HL-60 (cell line): Measurements from ENCODE around the gene EID2.

Experiments used
- DNase-seq, 2 experiments: peaks; one replicate each; pipeline ENCODE4 v3.0.0-alpha.2; 2010 to 2020; ENCODE audit warnings: low read depth in 1 of 2, low spot score in 1 of 2
- H3K27ac ChIP-seq: fragments of 250-450 bp; sonication (Bioruptor Pico); replicated peaks from 2 replicates; pipeline ENCODE4 v1.5.1; 2020; ENCODE audit warnings: mild to moderate bottlenecking, moderate library complexity
- H3K27me3 ChIP-seq: fragments of 250-450 bp; sonication (Bioruptor Pico); 2 replicates; pipeline ENCODE4 v1.5.1; 2021; ENCODE audit warnings: mild to moderate bottlenecking, moderate library complexity; ENCODE audit not compliant: insufficient read depth, poor library complexity, severe bottlenecking
- H3K4me3 ChIP-seq: replicated peaks from 2 replicates; pipeline ENCODE4 v1.5.1; 2011; ENCODE audit warnings: mild to moderate bottlenecking, control low read depth, low read length; ENCODE audit not compliant: insufficient read depth
- GABPA ChIP-seq: IDR thresholded peaks from 2 replicates; pipeline ENCODE4 v1.6.1; 2012; ENCODE audit warnings: low read depth
- POLR2AphosphoS5 ChIP-seq: IDR thresholded peaks from 2 replicates; pipeline ENCODE4 v1.6.1; 2012; ENCODE audit warnings: low read depth
- SPI1 ChIP-seq: IDR thresholded peaks from 2 replicates; pipeline ENCODE4 v1.6.1; 2012; ENCODE audit warnings: low read depth, mild to moderate bottlenecking, borderline replicate concordance
- TF ChIP-seq, protein P1 (sequence below): IDR thresholded peaks from 2 replicates; pipeline ENCODE4 v1.6.1; 2012; ENCODE audit warnings: low read depth; ENCODE audit not compliant: insufficient replicate concordance
- TF ChIP-seq, protein P2 (sequence below): IDR thresholded peaks from one replicate; pipeline ENCODE4 v1.5.1; 2011; ENCODE audit warnings: low read length, control low read depth, inconsistent platforms; ENCODE audit not compliant: insufficient read depth

Gene EID2

DNA sequence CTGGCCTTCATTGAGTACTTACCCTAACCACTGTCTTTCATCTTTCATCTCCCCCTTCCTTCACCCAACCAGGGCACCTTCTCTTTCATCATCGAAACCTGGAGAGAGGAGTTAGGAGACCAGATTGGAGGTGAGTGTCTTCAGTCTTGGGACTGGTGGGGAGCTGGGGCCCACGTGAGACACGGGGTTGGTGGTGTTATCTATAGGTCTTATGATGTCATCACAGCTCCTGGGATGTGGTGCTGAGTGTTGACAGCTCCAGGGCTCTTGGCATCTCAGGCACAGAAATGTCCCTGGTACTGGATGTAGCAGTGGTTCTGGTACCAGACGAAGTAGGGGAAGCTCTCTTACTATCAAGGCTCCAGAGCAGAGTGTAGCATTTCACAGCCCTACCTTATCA is 39.4 kb downstream of the EID2 start:
- no peak overlapping the region for H3K27ac ChIP-seq
- peaks cover 32% of the 10 kb centered on the region for H3K27me3 ChIP-seq
- DNase-seq = no peak
- TF ChIP-seq SPI1 (no peak), POLR2AphosphoS5 (no peak)
- H3K4me3 ChIP-seq = no peak overlapping the region

DNA sequence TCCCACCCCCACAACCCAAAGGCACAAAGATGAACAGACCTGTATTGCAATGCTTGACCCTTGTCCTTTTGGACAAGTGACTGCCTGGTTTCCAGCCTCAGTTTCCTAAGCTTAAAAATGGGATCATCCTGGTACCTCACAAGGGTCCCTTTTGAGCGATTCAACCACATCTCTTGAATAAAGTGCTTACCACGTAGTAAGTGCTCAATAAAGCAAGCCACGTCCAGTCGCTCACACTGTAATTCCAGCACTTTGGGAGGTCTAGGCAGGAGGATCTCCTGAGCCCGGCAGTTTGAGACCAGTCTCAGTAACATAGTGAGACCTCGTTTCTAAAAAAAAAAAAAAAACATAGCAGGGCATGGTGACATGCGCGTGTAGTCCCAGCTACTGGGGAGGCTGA is 40.0 kb downstream of the EID2 start:
- H3K27me3 ChIP-seq = peaks cover 32% of the 10 kb centered on the region
- H3K4me3 ChIP-seq = no peak overlapping the region
- no peak overlapping the region for H3K27ac ChIP-seq
- no peak for DNase-seq
- TF ChIP-seq SPI1 (no peak), POLR2AphosphoS5 (no peak), GABPA (no peak)
- TF ChIP-seq, protein P1, sequence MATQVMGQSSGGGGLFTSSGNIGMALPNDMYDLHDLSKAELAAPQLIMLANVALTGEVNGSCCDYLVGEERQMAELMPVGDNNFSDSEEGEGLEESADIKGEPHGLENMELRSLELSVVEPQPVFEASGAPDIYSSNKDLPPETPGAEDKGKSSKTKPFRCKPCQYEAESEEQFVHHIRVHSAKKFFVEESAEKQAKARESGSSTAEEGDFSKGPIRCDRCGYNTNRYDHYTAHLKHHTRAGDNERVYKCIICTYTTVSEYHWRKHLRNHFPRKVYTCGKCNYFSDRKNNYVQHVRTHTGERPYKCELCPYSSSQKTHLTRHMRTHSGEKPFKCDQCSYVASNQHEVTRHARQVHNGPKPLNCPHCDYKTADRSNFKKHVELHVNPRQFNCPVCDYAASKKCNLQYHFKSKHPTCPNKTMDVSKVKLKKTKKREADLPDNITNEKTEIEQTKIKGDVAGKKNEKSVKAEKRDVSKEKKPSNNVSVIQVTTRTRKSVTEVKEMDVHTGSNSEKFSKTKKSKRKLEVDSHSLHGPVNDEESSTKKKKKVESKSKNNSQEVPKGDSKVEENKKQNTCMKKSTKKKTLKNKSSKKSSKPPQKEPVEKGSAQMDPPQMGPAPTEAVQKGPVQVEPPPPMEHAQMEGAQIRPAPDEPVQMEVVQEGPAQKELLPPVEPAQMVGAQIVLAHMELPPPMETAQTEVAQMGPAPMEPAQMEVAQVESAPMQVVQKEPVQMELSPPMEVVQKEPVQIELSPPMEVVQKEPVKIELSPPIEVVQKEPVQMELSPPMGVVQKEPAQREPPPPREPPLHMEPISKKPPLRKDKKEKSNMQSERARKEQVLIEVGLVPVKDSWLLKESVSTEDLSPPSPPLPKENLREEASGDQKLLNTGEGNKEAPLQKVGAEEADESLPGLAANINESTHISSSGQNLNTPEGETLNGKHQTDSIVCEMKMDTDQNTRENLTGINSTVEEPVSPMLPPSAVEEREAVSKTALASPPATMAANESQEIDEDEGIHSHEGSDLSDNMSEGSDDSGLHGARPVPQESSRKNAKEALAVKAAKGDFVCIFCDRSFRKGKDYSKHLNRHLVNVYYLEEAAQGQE = no peak
- TF ChIP-seq, protein P2, sequence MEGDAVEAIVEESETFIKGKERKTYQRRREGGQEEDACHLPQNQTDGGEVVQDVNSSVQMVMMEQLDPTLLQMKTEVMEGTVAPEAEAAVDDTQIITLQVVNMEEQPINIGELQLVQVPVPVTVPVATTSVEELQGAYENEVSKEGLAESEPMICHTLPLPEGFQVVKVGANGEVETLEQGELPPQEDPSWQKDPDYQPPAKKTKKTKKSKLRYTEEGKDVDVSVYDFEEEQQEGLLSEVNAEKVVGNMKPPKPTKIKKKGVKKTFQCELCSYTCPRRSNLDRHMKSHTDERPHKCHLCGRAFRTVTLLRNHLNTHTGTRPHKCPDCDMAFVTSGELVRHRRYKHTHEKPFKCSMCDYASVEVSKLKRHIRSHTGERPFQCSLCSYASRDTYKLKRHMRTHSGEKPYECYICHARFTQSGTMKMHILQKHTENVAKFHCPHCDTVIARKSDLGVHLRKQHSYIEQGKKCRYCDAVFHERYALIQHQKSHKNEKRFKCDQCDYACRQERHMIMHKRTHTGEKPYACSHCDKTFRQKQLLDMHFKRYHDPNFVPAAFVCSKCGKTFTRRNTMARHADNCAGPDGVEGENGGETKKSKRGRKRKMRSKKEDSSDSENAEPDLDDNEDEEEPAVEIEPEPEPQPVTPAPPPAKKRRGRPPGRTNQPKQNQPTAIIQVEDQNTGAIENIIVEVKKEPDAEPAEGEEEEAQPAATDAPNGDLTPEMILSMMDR = no peak

GRCh38 chr19:39498798-39499642 is 40.9 kb downstream of the EID2 start, which contains the start of gene DLL3:
TSS of gene DLL3 (plus strand) at chr19:39498947. CDS start at chr19:39498975, 28 bp downstream.
- Histone ChIP-seq H3K27ac (no peak within 1 kb of the TSS), H3K27me3 (peaks cover 32% of the 10 kb centered on the region), H3K4me3 (no peak within 1 kb of the TSS)
- no peak for DNase-seq
- TF ChIP-seq SPI1 (no peak), GABPA (no peak), POLR2AphosphoS5 (no peak)
- TF ChIP-seq, protein P1 = no peak
- TF ChIP-seq, protein P2 = no peak

DNA sequence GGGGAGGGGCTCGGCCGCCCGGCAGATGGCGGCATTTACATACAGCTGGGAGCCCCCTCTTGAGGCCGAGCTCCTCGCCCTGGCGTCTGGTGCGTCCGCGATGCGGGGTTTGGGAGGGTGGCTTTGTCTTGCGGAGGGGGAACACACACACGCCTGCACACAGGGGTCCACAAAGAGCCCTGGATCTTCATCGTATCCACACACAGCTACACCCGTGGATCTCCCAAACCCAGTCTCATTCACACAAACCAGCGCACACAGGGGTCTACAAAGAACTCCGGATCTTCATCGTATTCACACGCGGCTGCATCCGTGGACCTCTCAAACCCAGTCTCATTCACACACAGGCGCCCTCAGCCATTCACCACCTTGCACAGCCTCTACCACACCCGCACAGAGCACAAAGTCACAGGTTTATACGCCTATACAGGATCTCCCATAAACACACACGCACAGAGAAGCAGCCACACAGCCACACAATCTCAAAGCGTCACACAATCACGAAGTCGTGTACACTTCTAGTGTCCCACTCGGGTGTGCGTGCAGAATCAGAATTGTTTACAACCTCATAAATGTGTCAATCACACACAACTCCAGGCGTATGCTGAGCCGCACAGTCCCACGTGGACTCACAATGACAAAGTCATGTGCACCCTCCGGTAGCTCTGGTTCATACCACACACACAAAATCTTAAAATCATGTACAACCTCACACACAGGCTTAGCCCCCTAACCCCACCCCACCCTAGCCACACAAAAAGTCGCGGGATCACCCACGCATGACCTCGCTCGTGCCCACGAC is 41.8 kb downstream of the EID2 start:
- DNase-seq = no peak
- H3K4me3 ChIP-seq = no peak overlapping the region
- no peak overlapping the region for H3K27ac ChIP-seq
- TF ChIP-seq GABPA (no peak), SPI1 (no peak), POLR2AphosphoS5 (no peak)
- TF ChIP-seq, protein P2 = no peak
- peaks cover 32% of the 10 kb centered on the region for H3K27me3 ChIP-seq
